ENCODE results near the gene TANK.
"Not testable (repeated sequence)": the region's sequence is repeated elsewhere in the genome, so short reads cannot be mapped to it uniquely, and the experiment has no call there.

The TANK gene

DNA sequence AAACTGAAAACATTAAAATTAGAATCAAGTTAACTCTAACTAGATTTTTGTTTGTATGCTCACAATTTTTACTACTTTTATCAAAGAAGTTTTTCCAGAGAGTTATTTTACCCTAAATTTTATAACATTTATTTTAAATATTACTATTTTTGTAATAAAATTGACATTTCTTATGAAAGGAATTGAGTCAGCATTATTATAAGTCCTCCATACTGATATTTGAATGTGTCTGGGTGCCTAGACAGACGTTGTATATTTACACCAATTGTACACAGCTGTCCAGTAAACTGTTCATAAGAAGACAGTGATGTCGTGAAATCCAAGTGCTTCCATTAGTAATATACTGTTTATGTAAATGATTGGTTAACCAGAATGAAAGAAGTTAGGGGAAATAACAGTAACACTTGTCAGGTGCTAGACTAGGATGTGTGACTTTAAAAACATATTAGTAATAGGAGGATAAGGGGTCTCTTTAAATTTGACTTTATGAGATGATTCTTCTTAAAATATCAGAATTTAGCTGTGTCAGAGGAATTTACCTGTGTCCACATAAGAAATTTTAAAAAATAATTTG is 73.7 kb downstream of the TANK start:
- no peak for DNase-seq

DNA sequence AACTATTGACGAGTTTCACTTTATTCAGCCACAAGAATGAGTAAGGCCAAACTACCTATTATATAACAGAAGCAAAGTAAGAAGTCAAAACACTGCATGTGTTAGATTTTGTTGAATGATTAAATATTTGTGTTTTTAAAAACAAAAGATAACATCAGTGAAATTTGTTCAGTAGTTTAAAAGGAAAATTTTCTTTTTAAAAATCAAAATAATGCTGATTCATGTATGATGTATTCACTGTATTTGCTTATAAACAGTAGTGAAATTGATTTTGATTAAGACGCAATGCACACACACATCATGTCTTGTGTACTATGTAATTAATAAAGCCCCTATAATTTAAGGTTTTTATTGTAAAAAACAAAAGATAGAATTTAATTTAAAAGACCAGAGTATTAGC is 74.4 kb downstream of the TANK start:
- no peak for DNase-seq

DNA sequence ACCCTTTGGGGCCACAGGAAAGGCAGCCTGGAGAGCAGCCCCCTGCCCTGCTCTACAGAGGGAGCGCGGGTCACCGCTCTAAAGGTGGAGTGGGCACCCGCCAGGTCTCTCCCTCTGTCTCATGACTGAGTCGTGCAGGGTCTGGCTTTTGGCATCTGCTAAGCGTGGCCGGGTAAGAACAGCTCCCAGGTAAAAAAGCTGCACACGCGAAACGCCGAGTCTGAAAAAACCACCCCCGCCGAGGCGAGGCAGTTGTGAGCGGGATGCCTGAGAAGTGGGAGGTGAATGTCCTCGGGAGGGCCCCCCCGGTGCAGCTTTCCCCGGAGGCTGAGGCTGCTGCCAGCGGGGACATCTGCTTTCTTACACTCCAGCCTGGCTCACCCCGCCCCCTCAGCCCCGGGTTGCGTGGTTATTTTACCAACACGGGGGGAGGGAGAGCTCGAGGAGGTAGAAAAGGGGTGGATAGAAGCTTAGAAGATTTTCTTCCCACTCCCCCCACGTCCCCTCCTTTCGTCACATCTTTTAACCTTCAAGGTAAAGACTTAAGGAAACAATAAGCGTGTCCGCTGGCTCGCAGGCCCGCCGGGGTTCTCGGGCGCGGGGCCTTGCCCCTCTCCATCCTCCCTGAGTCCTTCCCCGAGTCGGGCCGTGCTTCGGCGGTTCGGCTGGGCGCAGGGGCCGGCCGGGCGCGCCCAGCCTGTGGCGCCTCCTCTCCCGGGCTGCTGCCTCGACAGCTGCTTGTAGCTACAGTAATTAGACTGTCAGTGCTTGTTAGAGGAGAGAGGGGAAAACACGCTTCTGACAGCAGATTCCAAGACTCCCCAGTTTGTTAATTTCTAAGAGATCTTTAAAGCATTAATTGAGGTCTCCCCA is 77.4 kb downstream of the TANK start:
- DNase-seq, result peak; percentile 94

DNA sequence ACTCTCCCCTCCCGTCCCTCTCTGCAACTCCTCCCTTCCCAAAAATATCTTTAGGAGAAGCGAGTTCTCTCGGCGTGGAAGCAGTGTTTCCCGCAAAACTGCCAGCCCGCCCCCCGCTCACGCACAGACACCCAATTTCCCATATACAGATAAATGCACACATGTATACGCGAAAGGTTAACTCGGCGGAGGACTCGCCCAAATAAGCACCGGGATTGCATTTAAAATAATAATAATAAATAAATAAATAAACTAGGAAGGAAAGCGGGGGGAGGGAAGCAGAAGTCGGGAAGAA is 78.0 kb downstream of the TANK start:
- DNase-seq, result no peak

DNA sequence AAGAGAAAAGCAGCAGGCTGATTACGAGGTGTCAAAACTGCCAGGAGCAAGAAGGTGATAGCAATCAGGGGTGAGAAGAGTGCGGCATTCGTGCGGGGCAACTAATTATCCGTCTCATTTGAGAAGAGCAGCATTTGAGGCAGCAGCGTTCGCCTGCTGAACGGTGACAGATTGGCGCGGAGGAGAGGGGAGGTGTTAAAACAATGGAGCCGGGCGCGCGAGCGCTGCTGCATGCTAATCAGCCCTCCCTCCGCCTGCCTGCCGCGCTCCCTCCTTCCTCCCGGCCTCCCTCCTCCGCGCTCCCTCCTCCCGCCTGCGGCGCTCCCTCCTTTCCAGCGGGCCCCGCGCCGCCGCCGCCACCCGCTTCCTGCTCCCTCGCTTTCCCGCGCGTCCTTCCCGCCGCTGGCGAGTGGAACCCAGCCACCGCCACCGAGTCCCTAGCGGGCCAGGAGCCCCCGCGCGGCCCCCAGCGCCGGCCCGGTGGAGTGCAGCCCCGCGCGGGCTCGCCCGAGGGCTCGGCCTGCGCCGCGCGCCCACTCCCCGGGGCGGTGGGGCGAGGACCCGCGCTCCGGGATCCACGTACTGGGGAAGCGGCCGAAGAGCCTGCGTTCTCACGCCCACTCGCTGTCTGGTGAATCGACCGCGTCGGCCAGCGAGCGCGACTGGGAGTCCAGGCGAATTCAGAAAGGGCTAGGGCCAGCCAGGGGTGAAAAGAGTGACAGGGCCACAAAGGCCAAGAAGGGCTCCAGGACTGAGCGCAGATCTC is 78.5 kb downstream of the TANK start:
- peak; percentile 90 for DNase-seq

DNA sequence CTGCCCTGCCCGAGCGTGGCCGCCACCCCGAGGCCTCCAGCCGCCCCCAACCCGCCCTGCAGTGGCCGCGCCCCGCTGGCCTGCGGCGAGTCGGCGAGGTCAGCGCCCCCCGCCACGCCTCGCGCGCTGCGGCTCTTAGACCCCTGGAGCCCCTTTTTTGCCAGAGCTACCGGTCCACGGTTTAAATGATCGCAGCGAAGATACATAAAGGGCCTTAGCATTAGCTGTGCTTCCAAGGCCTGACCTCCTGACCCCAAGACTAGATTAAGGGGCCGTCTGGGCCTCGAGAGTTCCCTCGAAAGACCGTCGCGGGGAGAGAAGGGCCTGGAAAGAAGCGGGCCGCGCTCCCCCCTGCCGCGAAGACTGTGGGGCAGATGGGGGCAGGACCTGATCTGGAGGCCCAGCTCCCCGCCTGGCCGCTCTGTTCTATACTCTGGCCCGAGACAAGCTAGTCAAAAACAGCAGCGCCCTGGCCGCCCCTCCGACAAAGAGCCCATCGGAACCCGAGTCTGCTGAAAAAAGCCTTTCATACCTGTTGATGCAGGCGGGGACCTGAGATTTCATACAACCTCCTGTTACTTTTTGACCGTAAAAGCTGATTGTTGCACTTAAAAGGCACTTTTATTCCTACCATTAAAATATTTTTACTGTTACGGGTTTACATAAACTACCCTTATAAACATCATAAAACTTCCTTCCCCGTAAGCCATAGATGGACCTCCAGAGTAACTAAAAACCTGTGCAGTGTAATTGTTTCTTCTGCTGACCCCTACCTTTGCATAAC is 79.3 kb downstream of the TANK start:
- DNase-seq, result peak; percentile 74

DNA sequence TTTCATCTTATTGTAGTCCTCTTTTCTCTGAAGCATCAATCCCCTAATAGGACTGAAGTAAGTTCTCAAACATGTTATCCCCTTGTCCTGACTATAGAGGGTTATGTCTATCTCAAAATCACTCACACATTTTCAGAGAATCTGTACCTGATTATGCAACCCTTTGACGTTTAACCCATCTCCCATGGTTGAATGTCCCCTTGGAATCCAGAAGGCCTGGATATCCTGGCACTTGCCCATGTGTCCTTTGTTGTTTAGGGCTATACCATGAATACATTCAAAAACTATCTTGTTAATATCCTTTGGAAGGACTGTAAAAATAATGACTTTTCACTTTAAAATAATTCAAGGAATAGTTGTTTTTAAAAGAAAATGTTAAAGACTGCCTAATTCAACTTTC is 81.7 kb downstream of the TANK start:
- DNase-seq, result no peak

DNA sequence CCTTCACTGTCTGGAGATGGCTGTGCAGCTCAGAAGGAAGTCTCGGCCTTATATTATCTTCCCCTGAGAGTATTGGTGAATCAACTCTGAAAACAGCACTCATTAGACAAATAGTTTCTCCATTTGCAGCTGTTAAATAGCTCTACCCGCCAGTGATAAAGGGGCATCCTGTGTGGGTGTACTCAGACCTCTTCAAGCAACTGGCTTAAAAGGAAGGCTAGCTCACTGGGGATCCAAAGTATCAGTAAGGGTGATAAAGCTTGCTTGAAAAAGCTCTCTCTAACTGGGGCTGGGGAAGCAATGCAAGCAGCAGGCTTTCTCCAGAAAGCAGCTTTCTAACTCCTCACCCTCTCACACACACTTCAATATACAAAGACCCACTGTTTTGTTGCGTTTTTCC is 83.1 kb downstream of the TANK start:
- DNase-seq, result no peak

DNA sequence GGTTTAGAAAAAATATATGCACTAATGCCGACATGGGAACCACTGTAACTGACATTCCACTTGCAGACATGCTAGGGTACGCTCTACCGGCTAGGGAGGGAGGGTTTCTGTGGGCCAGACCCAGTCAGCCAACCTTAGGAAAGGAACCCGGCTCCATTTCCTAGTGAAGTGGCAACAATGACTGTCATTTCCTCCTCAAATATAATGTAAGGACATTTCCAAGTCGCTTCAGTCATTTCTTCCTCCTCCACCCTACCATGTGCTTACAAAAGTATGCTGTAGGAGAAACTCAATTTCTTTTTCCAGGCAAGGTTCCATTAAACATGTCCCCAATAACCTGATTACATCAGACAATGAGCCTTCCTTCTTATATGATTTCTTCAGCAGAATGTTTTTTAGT is 83.7 kb downstream of the TANK start:
- DNase-seq, result no peak

DNA sequence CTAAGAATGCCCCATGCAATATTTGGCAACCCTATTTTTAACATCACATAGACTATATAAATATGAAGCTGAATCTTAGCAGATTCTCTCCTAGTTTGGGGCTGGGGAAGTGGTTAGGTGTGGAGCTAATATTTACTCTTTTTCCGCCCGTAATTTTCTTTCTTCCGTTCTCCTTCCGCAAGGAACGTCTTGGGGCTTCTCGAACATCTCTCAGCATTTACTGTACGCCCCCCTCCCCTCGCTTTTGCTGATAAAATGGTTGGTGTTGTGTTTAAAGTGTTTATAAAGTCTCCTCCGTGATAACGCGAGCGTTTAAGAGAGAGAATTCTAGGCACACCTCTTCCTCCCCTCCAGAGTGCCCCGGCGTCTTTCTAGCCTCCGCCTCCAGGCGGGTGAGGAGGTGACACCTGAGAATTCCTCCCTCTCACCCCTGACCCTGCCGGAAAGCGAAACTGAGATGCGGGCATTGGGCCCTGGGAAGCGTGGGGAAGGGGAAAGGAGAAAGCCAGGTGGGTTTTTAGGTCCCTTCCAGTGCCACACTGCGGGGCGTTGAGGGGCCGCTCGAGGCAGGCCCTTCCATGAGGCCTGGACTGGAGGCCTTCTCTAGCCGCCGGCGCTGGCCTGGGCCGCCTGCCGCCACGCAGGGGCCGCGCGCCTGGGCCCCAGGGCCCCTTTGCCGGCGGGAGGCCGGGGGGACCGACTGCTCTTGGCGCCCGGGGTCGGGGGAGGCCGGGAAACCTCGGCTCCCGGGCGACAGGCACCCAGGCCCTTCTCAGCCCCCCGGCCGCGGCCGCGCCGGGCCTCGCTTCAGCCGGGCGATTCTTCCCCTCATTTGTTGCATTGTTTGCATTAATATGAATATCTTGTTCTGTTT is 84.4 kb downstream of the TANK start:
- DNase-seq, result peak; percentile 22

DNA sequence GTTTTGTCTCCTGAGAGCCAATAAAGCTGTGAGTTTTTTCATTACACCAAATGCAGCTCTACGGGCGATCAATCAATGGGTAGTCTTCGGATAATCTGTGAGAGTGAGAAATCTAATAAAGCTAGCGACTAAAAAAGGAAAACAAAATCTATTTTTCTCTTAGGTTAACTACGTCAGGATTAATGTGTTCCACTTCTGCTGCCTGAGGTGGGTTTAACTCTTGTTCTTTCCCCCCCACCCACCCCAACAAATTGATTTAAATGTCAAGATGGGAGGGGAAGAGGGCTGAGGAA is 85.0 kb downstream of the TANK start:
- no peak for DNase-seq

DNA sequence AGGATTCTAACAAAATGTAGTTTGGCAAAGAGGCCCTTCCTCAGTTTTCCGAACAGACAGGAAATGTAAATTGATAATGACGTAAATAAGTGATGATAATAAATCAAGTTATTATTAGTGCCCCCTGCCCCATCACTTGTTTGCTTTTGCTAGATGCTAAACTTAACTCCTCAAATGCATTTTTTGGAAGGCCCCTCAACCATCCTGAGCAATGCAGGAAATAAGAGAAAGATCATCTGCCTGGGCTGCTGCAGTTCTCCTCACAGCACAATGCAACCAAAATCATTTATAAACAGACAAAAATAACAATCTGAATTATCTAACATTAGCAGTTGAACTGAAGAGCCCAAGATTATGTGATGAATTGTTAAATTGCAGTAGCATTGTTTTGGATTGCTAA is 85.4 kb downstream of the TANK start:
- no peak for DNase-seq

DNA sequence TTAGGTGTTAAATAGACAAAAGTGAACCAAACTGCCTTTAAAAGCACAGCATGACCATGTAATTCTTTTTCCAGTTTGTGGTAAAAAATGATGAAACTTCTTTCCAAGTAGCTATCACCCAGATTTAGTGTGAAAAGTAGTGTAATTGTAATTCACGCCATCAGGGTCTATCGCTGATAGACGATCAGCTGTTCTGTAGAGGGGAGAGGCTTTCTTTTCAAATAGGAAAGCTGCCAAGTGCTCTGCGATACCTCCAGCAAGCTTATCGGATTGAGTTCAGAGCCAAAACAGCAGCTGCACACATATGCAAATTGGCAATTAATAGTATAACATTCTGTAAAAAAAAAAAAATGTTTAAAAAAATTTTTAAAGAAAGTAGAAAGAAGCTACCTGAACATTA is 86.1 kb downstream of the TANK start:
- no peak for DNase-seq

DNA sequence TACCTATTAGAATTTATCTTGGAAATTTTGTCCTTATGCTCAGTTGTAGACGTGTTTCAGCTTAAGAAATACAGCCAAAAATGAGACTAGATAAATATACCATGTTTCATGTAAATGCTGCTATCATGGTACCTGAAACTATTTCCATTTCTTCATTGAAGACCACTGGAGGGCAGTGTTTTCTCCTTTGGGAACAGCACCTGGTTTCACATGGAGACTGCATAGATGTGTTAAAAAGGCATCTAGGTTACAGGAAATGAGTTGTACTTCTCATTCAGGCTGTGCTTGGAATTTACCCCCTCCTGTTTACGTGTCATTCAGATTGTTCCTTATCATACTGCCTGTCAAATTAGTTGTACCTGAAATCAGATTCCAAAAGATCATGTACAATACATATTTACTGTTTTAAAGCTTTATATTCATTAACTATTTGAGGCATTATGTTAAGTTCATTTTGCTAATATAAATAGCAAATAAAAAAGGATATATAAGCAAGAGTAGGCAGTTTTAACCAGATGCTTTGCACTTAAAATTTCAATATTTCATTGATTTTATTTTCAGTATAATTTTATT is 90.7 kb downstream of the TANK start:
- no peak for DNase-seq

DNA sequence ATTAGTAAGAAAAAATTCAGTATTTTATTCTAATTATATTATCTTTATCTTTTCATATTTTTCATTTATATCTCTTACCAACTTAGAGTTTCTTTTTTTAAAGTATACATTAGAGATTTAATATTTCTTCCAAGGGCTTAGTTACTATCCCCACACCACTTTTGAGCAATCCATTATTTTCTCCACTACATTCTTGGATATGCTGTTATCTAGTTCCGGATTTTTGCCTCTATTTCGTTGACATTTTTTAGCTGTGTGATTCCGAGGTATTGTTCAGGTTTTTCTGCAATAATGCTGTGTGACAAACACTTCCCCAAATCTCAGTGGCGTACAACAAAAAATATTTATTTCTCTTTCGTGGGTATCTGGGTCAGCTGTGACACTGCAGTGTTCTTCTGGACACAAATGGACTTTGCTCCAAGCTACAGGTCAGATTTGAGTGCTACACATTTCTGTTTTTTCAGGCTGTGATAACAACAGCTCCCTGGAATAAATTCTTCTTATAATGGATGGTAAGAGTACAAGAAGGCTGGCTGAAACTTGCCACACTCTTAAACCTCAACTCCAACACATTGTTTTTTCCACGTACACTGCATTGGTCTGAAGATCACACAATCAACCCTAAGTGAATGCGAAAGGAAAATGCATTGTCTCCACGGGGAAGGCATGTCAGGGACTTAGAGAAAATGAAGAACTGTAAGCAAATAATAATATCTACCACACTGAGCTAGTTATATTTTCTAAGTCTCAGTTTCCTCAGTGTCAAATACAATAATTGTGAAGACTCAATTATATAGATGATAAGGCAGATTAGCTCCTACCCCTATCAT is 97.1 kb downstream of the TANK start:
- no peak for DNase-seq

DNA sequence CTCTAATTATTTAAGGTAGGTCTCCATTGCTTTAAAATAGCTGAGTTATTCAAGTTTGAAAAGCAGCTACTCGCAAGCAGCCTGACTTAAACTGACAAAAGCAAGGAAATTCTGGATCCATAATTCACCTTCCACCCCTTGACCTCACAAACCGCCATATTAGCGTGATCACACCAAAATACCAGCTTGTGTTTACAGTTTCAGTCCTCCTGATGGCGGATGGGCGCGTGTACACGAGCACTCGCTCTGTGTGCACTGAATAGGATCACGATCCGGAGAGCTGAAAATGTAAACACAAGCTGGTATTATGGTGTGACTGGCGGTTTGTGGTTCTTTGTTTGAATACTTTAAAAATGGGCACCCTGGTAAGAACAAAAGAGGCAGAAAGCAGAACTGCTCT is 105.6 kb downstream of the TANK start:
- DNase-seq, result no peak

DNA sequence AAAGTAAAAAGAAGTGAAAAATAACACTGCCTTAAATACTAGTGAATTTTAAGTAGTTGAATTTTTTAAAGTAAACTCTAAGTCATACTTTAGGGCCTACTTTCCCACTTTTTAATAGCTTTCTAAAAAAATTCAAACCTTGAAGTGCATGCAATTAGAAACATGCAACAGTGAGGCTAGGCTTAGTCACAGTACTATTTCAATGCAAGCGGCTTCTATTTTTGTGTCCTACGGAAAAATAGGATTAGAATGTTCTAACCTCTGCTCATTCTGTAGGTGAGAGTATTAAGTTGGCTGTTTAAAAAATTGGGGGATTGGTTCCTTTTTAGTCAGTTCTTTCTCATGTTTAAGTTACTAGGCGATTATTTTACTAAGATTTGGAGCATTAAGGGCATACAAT is 108.9 kb downstream of the TANK start:
- DNase-seq, result no peak

DNA sequence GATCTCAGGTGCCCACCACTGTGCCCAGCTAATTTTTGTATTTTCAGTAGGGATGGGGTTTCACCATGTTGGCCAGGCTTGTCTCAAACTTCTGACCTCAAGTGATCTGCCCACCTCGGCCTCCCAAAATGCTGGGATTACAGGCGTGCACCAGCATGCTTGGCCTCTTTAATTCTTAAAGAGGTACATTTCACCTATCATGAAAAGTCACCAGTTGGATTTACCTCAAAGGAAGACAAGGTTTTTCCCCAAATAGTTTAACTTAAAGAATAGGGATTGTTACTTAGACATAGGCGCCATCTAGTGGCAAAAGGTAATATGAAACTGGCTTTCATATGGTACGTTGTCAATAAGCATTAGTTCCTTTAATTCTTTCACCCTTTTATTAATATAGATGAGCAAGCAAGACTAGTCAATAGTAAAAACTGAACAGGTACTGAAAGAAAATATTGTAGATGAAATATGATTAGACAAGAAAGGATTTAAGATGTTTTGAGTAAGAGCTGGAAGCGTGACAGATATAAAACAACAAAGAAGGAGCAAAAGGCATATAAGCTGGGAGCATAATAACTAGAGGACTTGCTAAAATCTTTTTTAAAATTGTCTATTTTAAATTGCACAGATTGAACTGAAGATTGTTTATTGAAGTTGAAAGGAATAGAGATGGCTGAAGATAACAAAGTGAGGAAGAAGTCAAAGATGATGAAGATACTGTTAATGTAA is 113.0 kb downstream of the TANK start:
- peak; percentile 7 for DNase-seq

DNA sequence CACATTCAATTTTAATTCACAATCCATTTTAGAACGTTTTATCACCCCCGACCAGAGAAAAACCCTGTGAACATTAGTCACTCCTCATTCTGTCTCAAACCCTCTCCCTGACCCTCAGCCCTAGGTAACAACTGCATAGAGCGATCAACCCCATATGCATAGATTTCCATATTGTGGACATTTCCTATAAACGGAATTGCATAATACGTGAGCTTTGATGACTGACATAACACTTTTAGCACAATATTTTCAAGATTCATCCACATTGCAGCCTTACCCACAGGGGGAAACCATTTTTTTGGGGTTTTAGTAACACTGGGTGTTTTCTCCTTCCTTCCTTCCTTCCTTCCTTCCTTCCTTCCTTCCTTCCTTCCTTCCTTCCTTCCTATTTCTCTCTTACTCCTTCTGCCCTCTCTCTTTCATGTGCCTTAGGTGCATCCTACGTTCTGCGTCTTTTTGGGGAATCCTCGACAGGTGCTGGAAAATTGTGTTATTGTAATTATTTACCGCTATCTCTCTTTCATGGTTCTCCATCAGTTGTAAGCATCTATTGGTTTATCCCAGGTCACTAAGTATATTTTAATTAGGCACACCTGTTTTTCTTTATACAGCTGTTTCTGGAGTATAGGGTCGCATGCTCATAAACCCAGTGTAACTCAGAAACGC is 118.5 kb downstream of the TANK start:
- not testable (repeated sequence) for DNase-seq

DNA sequence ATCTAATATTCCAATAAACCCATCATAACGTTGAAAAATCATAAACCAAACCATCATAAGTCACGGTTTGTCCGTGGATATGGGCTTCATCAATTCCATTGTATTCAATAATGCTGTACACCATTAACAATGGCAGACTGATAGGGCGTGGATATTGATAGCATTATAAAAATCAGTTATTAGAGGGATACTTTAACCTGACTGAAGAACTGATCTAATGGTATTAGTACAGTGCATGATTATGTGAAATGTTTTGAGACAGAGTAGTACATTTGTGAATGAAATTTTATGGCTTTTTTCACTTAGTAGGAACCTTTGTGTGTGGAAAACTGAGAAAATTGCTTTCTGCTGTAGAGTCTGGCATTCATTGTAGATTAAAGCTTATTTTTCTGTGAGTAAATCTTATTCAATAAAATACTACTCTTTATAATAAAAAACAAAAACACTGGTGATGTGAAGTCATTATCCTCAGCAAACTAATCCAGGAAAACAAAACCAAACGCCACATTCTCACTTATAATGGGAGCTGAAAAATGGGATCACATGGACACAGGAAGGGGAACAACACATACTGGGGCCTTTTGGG is 119.1 kb downstream of the TANK start:
- DNase-seq, result not testable (repeated sequence)
